ENCODE data around the gene FSIP1. TPM values are rescaled to one million over a fixed set of nuclear protein-coding genes. Genes with fewer than 3 reads are reported as not detected.

Gene FSIP1
- total RNA-seq, 1 donor from 2014 or later = not detected

- Histone ChIP-seq H3K27me3 (no peaks in the 10 kb centered on the region), H3K9me3 (no peaks in the 10 kb centered on the region), H3K36me3 (peaks cover 26 to 93% of the 10 kb centered on the region in 2 donors), H3K27ac (no peak overlapping the region), H3K4me1 (no peaks in the 10 kb centered on the region), H3K4me3 (no peak overlapping the region)
- no peak for DNase-seq (ENCODE audit: low spot score in 2 of 2)
- TF ChIP-seq CTCF (IDR thresholded peaks at IDR 0.05) = no peak
- intact Hi-C loops (cut with DNase I) = no loop called here
Measured at GRCh38 chr15:39587096-39587721, 195.4 kb downstream of the FSIP1 start.

- no peak for DNase-seq (ENCODE audit: low spot score in 2 of 2)
- Histone ChIP-seq H3K4me1 (no peaks in the 10 kb centered on the region), H3K36me3 (peaks cover 26 to 90% of the 10 kb centered on the region in 2 donors), H3K4me3 (no peak overlapping the region), H3K27ac (no peak overlapping the region), H3K27me3 (no peaks in the 10 kb centered on the region), H3K9me3 (no peaks in the 10 kb centered on the region)
- intact Hi-C loops (cut with DNase I) = no loop called here
- no peak for TF ChIP-seq CTCF (IDR thresholded peaks at IDR 0.05)
Measured at GRCh38 chr15:39586387-39587095, 196.1 kb downstream of the FSIP1 start.

- Histone ChIP-seq H3K4me3 (peak overlapping the region in 1 of 2 donors; percentile 24), H3K4me1 (no peaks in the 10 kb centered on the region), H3K27ac (no peak overlapping the region), H3K9me3 (no peaks in the 10 kb centered on the region), H3K27me3 (no peaks in the 10 kb centered on the region), H3K36me3 (peaks cover 26 to 84% of the 10 kb centered on the region in 2 donors)
- no peak for TF ChIP-seq CTCF (IDR thresholded peaks at IDR 0.05)
- DNase-seq (ENCODE audit: low spot score in 2 of 2) = no peak
- intact Hi-C loops (cut with DNase I) = no loop called here
Measured at GRCh38 chr15:39585871-39586301, 196.8 kb downstream of the FSIP1 start.

- Histone ChIP-seq H3K36me3 (peaks cover 26 to 79% of the 10 kb centered on the region in 2 donors), H3K27ac (peak overlapping the region in 1 of 2 donors; percentile 7), H3K9me3 (no peaks in the 10 kb centered on the region), H3K4me1 (no peaks in the 10 kb centered on the region), H3K27me3 (no peaks in the 10 kb centered on the region), H3K4me3 (peak overlapping the region in 1 of 2 donors; percentile 24)
- no peak for TF ChIP-seq CTCF (IDR thresholded peaks at IDR 0.05)
- intact Hi-C loops (cut with DNase I) = no loop called here
- no peak for DNase-seq (ENCODE audit: low spot score in 2 of 2)
Measured at GRCh38 chr15:39585389-39585841, 197.2 kb downstream of the FSIP1 start.

- H3K36me3 ChIP-seq = peaks cover 24 to 73% of the 10 kb centered on the region in 2 donors
- DNase-seq (ENCODE audit: low spot score in 2 of 2) = no peak
- no peak for TF ChIP-seq CTCF (IDR thresholded peaks at IDR 0.05)
- no peaks in the 10 kb centered on the region for H3K9me3 ChIP-seq
- intact Hi-C loops (cut with DNase I) = no loop called here
- H3K4me1 ChIP-seq = no peaks in the 10 kb centered on the region
- peak overlapping the region in 1 of 2 donors; percentile 7 for H3K27ac ChIP-seq
- no peaks in the 10 kb centered on the region for H3K27me3 ChIP-seq
- peak overlapping the region in 1 of 2 donors; percentile 66 for H3K4me3 ChIP-seq
Measured at GRCh38 chr15:39584662-39585388, 197.8 kb downstream of the FSIP1 start.
